ENCODE results near the gene IFNL3. TPM values are rescaled to one million over a fixed set of nuclear protein-coding genes. Genes with fewer than 3 reads are reported as not detected.
"Not testable (repeated sequence)": the region's sequence is repeated elsewhere in the genome, so short reads cannot be mapped to it uniquely, and the experiment has no call there.

IFNL3 gene
- total and polyA plus RNA-seq, 9 of the 15 experiments (the other 6 are each of a cell fraction or from before 2014, with no cell fraction given) = not detected

GRCh38 chr19:39246951-39247669 is 2.3 kb upstream of the IFNL3 start:
- peak in 2 of 4 experiments; percentile 33 to 45 for DNase-seq (ENCODE audit: extremely low read depth in 1 of 4, low spot score in 3 of 4)
- intact Hi-C loops (cut with micrococcal nuclease) = no loop called here
- CTCF ChIA-PET (ENCODE audit: low intra/inter-chr PET ratio) = no interaction called here

DNA sequence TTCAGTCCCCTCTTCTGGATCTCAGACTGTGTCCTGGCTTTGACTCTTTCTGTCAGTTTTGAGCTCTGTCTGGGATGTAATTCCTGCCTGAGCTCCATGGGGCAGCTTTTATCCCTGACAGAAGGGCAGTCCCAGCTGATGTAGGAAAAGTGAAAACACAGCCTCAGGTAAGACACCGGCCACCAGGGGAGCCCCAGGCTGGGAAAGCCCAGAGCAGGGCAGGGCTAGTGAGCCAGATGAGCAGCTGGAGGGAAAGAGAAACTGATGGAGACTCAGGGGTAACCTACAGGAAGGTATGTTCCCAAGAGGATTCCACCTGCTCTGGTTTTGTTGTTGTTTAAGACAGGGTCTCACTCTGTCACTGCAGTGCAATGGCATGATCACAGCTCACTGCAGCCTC is 360 bp upstream of the IFNL3 start:
- POLR2A ChIA-PET; H3K27ac ChIP-seq (ENCODE audit: extremely low read depth, low read depth, low read length); H4K20me1 ChIP-seq (replicated peaks; ENCODE audit: control insufficient read depth, insufficient read depth, low read length); H3K27me3 ChIP-seq (ENCODE audit: control insufficient read depth in 2 of 2, insufficient read depth in 2 of 2, low read length in 2 of 2); intact Hi-C loops (cut with micrococcal nuclease); H3K79me2 ChIP-seq (ENCODE audit: control insufficient read depth, insufficient read depth, low read length); H3K36me3 ChIP-seq (ENCODE audit: control insufficient read depth, insufficient read depth, low read length); DNase-seq (ENCODE audit: extremely low read depth in 1 of 4, low spot score in 3 of 4); in situ Hi-C loops (cut with MboI); CTCF ChIA-PET (ENCODE audit: low intra/inter-chr PET ratio); H3K4me3 ChIP-seq; H3K9me3 ChIP-seq (replicated peaks; ENCODE audit: control insufficient read depth, insufficient read depth, low read depth, low read length); H3K4me2 ChIP-seq (ENCODE audit: insufficient read depth, low read length); H3K9ac ChIP-seq (ENCODE audit: insufficient read depth in 1 of 2, low read depth in 2 of 2, low read length in 2 of 2); H3K9me1 ChIP-seq (ENCODE audit: control insufficient read depth, insufficient read depth, low read length); BruUV-seq (replicated peaks); H2AFZ ChIP-seq (ENCODE audit: low read depth, low read length): not testable (repeated sequence)
- peaks cover 0 to 22% of the 10 kb centered on the region in 2 experiments; a peak in 2 of 5 replicates for H3K4me1 ChIP-seq (replicated peaks in 1 of 2; ENCODE audit: control insufficient read depth in 2 of 2, insufficient read depth in 2 of 2, low read length in 2 of 2)
- no CpG with 5 or more reads among the region's 1 CpG for WGBS (ENCODE audit: insufficient coverage, low coverage, missing lambda C conversion rate)
- ATAC-seq (peak; percentile 89), FAIRE-seq (peak; percentile 95)

More at GRCh38 chr19:39246951-39247669, 2.3 kb upstream of the IFNL3 start:
- BruUV-seq (replicated peaks) = no TSS peak
- Histone ChIP-seq H3K9me1 (ENCODE audit: control insufficient read depth, insufficient read depth, low read length) (no peaks in the 10 kb centered on the region), H3K27me3 (ENCODE audit: control insufficient read depth in 2 of 2, insufficient read depth in 2 of 2, low read length in 2 of 2) (no peaks in the 10 kb centered on the region), H3K4me3 (no peak overlapping the region), H3K79me2 (ENCODE audit: control insufficient read depth, insufficient read depth, low read length) (no peaks in the 10 kb centered on the region), H3K9me3 (replicated peaks; ENCODE audit: control insufficient read depth, insufficient read depth, low read depth, low read length) (no peaks in the 10 kb centered on the region), H3K4me1 (replicated peaks in 1 of 2; ENCODE audit: control insufficient read depth in 2 of 2, insufficient read depth in 2 of 2, low read length in 2 of 2) (peaks cover 5 to 22% of the 10 kb centered on the region in 2 experiments; a peak in 4 of 5 replicates), H4K20me1 (replicated peaks; ENCODE audit: control insufficient read depth, insufficient read depth, low read length) (no peaks in the 10 kb centered on the region), H3K4me2 (ENCODE audit: insufficient read depth, low read length) (no peak overlapping the region), H3K9ac (ENCODE audit: insufficient read depth in 1 of 2, low read depth in 2 of 2, low read length in 2 of 2) (no peak overlapping the region), H3K27ac (ENCODE audit: extremely low read depth, low read depth, low read length) (no peak overlapping the region), H2AFZ (ENCODE audit: low read depth, low read length) (no peak overlapping the region), H3K36me3 (ENCODE audit: control insufficient read depth, insufficient read depth, low read length) (no peaks in the 10 kb centered on the region)
- POLR2A ChIA-PET = no interaction called here
- WGBS (ENCODE audit: insufficient coverage, low coverage, missing lambda C conversion rate) = 61% methylated on average over 26 of the region's 42 CpGs
- TF ChIP-seq MAFK (IDR thresholded peaks at IDR 0.05; ENCODE audit: low read length) (no peak), EWSR1 (IDR thresholded peaks at IDR 0.05; ENCODE audit: borderline replicate concordance, low read depth, partially characterized antibody) (no peak), TRIM25 (IDR thresholded peaks at IDR 0.05; ENCODE audit: borderline replicate concordance) (no peak), PHB (CRISPR knock-in tag; IDR thresholded peaks at IDR 0.05) (no peak), RUNX1 (IDR thresholded peaks at IDR 0.05; ENCODE audit: low read depth) (no peak), SMARCE1 (IDR thresholded peaks at IDR 0.05) (no peak), ZNF347 (CRISPR knock-in tag; IDR thresholded peaks at IDR 0.05; ENCODE audit: low read depth) (no peak), ZNF717 (CRISPR knock-in tag; IDR thresholded peaks at IDR 0.05) (no peak), ZNF77 (CRISPR knock-in tag; IDR thresholded peaks at IDR 0.05) (no peak), NRF1 (conservative IDR thresholded peaks at IDR 0.05 in 1 of 2, IDR thresholded peaks at IDR 0.05 in 1 of 2) (0 out of 4 replicates have a peak, but pooled peaks of 1 of the 2 experiments have one; percentile 15), ZNF695 (CRISPR knock-in tag; IDR thresholded peaks at IDR 0.05) (no peak), ARID2 (IDR thresholded peaks at IDR 0.05) (no peak), E2F6 (IDR thresholded peaks at IDR 0.05; ENCODE audit: borderline replicate concordance in 1 of 2, extremely low read depth in 1 of 2, insufficient read depth in 1 of 2, insufficient read length in 1 of 2, low read depth in 1 of 2, low read length in 1 of 2, poor library complexity in 1 of 2, severe bottlenecking in 1 of 2) (peak in 1 of 2 experiments; percentile 39), NUFIP1 (IDR thresholded peaks at IDR 0.05; ENCODE audit: partially characterized antibody) (no peak)
- TF ChIP-seq, protein P1, sequence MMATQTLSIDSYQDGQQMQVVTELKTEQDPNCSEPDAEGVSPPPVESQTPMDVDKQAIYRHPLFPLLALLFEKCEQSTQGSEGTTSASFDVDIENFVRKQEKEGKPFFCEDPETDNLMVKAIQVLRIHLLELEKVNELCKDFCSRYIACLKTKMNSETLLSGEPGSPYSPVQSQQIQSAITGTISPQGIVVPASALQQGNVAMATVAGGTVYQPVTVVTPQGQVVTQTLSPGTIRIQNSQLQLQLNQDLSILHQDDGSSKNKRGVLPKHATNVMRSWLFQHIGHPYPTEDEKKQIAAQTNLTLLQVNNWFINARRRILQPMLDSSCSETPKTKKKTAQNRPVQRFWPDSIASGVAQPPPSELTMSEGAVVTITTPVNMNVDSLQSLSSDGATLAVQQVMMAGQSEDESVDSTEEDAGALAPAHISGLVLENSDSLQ (IDR thresholded peaks at IDR 0.05) = no peak
- in situ Hi-C loops (cut with MboI) = no loop called here
- FAIRE-seq (no peak), ATAC-seq (peak; percentile 74)
